Smooth muscle cell (in vitro differentiated cells): ENCODE measurements around the gene OR4K2. TPM values are rescaled to one million over a fixed set of nuclear protein-coding genes. Genes with fewer than 3 reads are reported as not detected.

Experiments used
- DNase-seq: peaks from one replicate; lab custom pipeline; 2025; ENCODE audit not compliant: unreplicated experiment; lab: John Stamatoyannopoulos, UW
- H2AFZ ChIP-seq: fragments of 200-600 bp; sonication (generic); 2 replicates; pipeline ENCODE4 v1.6.0; 2016; ENCODE audit warnings: antibody characterized with exemption, low read depth, mild to moderate bottlenecking
- H3F3A ChIP-seq: fragments of 200-600 bp; sonication (generic); 2 replicates; pipeline ENCODE4 v1.6.0; 2017; ENCODE audit warnings: antibody characterized with exemption, low read depth
- H3K27ac ChIP-seq: fragments of 200-600 bp; sonication (generic); 2 replicates; pipeline ENCODE4 v1.5.1; 2016; ENCODE audit warnings: low read depth, mild to moderate bottlenecking
- H3K27me3 ChIP-seq: fragments of 200-600 bp; sonication (generic); 2 replicates; pipeline ENCODE4 v1.6.1; 2016; ENCODE audit warnings: low read depth, mild to moderate bottlenecking
- H3K36me3 ChIP-seq: fragments of 200-600 bp; sonication (generic); 2 replicates; pipeline ENCODE4 v1.5.1; 2016; ENCODE audit warnings: low read depth
- H3K4me1 ChIP-seq: fragments of 200-600 bp; sonication (generic); 2 replicates; pipeline ENCODE4 v1.5.1; 2016; ENCODE audit warnings: low read depth
- H3K4me2 ChIP-seq: fragments of 200-600 bp; sonication (generic); 2 replicates; pipeline ENCODE4 v1.6.0; 2016; ENCODE audit warnings: mild to moderate bottlenecking
- H3K4me3 ChIP-seq: fragments of 200-600 bp; sonication (generic); 2 replicates; pipeline ENCODE4 v1.5.1; 2016; ENCODE audit warnings: mild to moderate bottlenecking
- H3K79me2 ChIP-seq: fragments of 200-600 bp; sonication (generic); 2 replicates; pipeline ENCODE4 v1.6.0; 2016; ENCODE audit warnings: low read depth, mild to moderate bottlenecking
- H3K9ac ChIP-seq: fragments of 200-600 bp; sonication (generic); 2 replicates; pipeline ENCODE4 v1.6.0; 2016; ENCODE audit warnings: low read depth
- H3K9me3 ChIP-seq: fragments of 200-600 bp; sonication (generic); replicated peaks from 2 replicates; pipeline ENCODE4 v1.5.1; 2016; ENCODE audit warnings: low read depth
- H4K20me1 ChIP-seq: fragments of 200-600 bp; sonication (generic); 2 replicates; pipeline ENCODE4 v1.6.0; 2016; ENCODE audit warnings: low read depth
- WGBS: methylation state at CpG from one replicate; pipeline ENCODE4 v1.1.7; 2016; ENCODE audit warnings: low lambda C conversion rate; 5-methylcytosine and 5-hydroxymethylcytosine counted together
- polyA plus RNA-seq: library from polyadenylated mRNA; unstranded; fragments of >200 nt; fragmentation: Nextera tagmentation; extraction: Ambion mirVana; gene quantifications from 2 replicates; pipeline ENCODE4 v1.2.1, GENCODE V29; 2016
- total RNA-seq: library from RNA; depleted of rRNA; stranded (reverse); fragments of >200 nt; gene quantifications from 2 replicates; pipeline ENCODE4 v1.2.3, GENCODE V29; 2014
- TF ChIP-seq, protein P1 (sequence below): fragments of 200-600 bp; sonication (generic); IDR thresholded peaks from 2 replicates; pipeline ENCODE4 v1.5.1; 2017; ENCODE audit warnings: borderline replicate concordance, mild to moderate bottlenecking, antibody characterized with exemption; ENCODE audit not compliant: insufficient read depth, poor library complexity, severe bottlenecking

Gene OR4K2
- total and polyA plus RNA-seq, 2 experiments from 2014 or later: not detected

DNA sequence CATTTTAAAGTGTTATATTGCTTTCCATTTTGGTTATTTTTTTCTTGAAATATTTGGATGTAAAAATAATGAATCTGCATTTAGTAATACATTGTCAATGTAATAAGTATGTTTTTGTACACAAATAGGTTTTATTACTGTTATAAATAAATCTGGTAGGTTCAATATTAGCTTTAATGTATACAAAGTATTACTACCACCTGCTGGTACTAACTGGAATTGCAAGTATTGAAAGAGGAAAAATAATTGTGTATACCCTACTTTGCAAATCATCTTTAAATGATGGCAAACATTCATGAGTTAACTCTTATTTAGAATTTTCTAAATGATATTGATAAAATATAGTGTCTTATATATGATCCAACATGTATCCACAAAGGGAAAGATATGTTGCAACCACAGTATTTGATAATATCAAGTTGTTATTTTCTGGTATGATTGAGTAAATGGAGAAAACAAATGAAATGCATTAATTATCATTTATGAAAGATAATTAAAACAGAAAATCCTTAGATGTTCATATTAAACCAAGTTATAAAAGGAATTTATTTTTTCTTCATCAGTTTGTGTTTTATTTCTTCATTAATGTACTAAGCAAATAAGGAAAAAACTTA is 3.2 kb downstream of the OR4K2 start:
- Histone ChIP-seq H3K79me2 (no peaks in the 10 kb centered on the region), H3K4me3 (no peak overlapping the region), H3K9me3 (peaks cover 41% of the 10 kb centered on the region), H3K4me1 (no peaks in the 10 kb centered on the region), H3K27ac (no peak overlapping the region), H4K20me1 (no peaks in the 10 kb centered on the region), H3F3A (no peaks in the 10 kb centered on the region), H3K4me2 (no peak overlapping the region), H2AFZ (no peak overlapping the region), H3K36me3 (no peaks in the 10 kb centered on the region), H3K27me3 (no peaks in the 10 kb centered on the region), H3K9ac (no peak overlapping the region)
- TF ChIP-seq, protein P1, sequence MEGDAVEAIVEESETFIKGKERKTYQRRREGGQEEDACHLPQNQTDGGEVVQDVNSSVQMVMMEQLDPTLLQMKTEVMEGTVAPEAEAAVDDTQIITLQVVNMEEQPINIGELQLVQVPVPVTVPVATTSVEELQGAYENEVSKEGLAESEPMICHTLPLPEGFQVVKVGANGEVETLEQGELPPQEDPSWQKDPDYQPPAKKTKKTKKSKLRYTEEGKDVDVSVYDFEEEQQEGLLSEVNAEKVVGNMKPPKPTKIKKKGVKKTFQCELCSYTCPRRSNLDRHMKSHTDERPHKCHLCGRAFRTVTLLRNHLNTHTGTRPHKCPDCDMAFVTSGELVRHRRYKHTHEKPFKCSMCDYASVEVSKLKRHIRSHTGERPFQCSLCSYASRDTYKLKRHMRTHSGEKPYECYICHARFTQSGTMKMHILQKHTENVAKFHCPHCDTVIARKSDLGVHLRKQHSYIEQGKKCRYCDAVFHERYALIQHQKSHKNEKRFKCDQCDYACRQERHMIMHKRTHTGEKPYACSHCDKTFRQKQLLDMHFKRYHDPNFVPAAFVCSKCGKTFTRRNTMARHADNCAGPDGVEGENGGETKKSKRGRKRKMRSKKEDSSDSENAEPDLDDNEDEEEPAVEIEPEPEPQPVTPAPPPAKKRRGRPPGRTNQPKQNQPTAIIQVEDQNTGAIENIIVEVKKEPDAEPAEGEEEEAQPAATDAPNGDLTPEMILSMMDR: peak; percentile 59
- DNase-seq: no peak

DNA sequence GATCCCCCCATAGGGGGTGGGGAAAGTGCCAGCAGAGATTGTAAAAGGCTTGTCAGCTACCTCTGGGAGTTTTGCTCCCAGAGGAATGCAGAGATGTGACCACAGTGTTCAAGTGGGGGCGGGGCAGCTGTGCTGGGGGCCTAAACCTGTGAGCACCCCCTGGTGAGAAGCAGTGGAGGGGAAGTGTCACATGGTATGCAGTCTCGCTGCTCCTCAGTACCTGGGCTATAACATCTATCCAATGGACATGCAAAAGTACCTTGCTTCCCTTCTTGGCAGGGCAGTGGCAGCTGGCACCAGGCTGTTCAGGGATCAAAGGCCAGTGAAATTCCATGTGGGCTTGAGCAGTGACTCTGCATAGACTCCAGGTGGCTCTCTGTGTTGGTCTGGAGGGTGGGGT is 20.3 kb downstream of the OR4K2 start:
- no peak overlapping the region for H3K4me3 ChIP-seq
- no peak overlapping the region for H2AFZ ChIP-seq
- 40% methylated on average over 2 of the region's 2 CpGs for WGBS
- no peaks in the 10 kb centered on the region for H3K27me3 ChIP-seq
- TF ChIP-seq, protein P1: no peak
- H3K9ac ChIP-seq: no peak overlapping the region
- H3K4me1 ChIP-seq: no peaks in the 10 kb centered on the region
- DNase-seq: no peak
- no peak overlapping the region for H3K27ac ChIP-seq
- peaks cover 43% of the 10 kb centered on the region for H3K9me3 ChIP-seq
- no peaks in the 10 kb centered on the region for H3F3A ChIP-seq
- no peak overlapping the region for H3K4me2 ChIP-seq
- no peaks in the 10 kb centered on the region for H4K20me1 ChIP-seq
- peaks cover 3% of the 10 kb centered on the region for H3K36me3 ChIP-seq
- no peaks in the 10 kb centered on the region for H3K79me2 ChIP-seq

DNA sequence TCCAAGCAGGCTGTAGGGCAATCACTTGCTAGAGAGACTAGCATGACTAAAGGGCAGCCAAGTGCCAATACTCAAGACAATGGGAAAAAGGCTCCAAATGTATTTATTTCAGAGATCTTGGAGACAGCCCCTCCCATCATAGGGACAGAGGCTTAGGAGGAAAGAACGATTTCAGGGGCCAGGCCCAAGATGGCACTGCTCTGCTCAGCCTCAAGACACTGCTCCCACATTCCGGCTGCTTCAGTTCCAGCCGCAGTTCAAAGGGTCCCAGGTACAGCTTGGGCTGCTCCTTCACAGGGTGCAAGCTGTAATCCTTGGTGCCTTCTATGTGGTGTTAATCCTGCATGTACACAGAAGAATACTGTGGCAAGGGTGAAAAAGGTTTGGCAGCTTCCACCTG is 26.1 kb downstream of the OR4K2 start:
- Histone ChIP-seq H3K27me3 (no peaks in the 10 kb centered on the region), H3K36me3 (no peaks in the 10 kb centered on the region), H3K4me2 (no peak overlapping the region), H3K79me2 (no peaks in the 10 kb centered on the region), H3F3A (no peaks in the 10 kb centered on the region), H3K4me1 (no peaks in the 10 kb centered on the region), H3K27ac (no peak overlapping the region), H4K20me1 (no peaks in the 10 kb centered on the region), H3K4me3 (no peak overlapping the region), H3K9ac (no peak overlapping the region), H3K9me3 (peaks cover 50% of the 10 kb centered on the region), H2AFZ (no peak overlapping the region)
- WGBS: 65% methylated on average over 3 of the region's 3 CpGs
- TF ChIP-seq, protein P1: no peak
- DNase-seq: no peak

DNA sequence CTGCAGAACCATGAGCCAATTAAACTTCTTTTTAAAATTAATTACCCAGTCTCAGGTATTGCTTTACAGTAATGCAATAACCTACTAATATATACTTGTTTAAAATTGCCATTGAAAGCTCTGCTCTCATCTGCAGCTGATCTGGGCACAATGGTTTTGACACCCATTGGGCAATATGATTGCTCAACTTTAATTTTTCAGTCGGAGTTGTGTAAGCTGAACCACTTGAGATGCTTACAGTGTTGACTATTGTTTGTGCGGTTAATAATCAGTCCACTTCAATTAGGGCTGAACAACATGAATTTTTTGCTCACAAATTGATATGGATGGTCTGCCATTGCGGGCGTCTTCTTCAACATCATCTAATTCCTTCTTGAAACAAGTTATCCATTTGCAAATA is 27.5 kb downstream of the OR4K2 start:
- peaks cover 52% of the 10 kb centered on the region for H3K9me3 ChIP-seq
- WGBS: 76% methylated on average over 4 of the region's 4 CpGs
- H3K36me3 ChIP-seq: no peaks in the 10 kb centered on the region

More for the DNA sequence above, 27.5 kb downstream of the OR4K2 start:
- no peak overlapping the region for H3K4me2 ChIP-seq
- TF ChIP-seq, protein P1: no peak
- no peaks in the 10 kb centered on the region for H3F3A ChIP-seq
- H2AFZ ChIP-seq: no peak overlapping the region
- H3K27me3 ChIP-seq: no peaks in the 10 kb centered on the region
- no peak overlapping the region for H3K4me3 ChIP-seq
- H3K4me1 ChIP-seq: no peaks in the 10 kb centered on the region
- H4K20me1 ChIP-seq: no peaks in the 10 kb centered on the region
- H3K79me2 ChIP-seq: no peaks in the 10 kb centered on the region
- H3K27ac ChIP-seq: no peak overlapping the region
- H3K9ac ChIP-seq: no peak overlapping the region
- no peak for DNase-seq
